Right lobe of liver (tissue), 4 donors: ENCODE results near the gene FBP1.

Source experiments
- POLR2A ChIP-seq: fragments of 450-650 bp; IDR thresholded peaks from one replicate; pipeline ENCODE4 v1.6.1; 2017; ENCODE audit warnings: antibody characterized with exemption, mild to moderate bottlenecking
- TF ChIP-seq, protein P1 (sequence below), 4 donors: fragments of 200-600 bp in 3 of 4; fragments of 450-650 bp in 1 of 4; IDR thresholded peaks; one replicate each; pipeline versions ENCODE4 v1.5.1 to v1.8.0; 2016 to 2022; ENCODE audit warnings: antibody characterized with exemption in 4 of 4, mild to moderate bottlenecking in 2 of 4
- donor health status: DM: no; HTN: no; CAD: no.
- donor health status: DM: no; HTN: no; CAD: no.
- donor health status: DM: no; HTN: yes; CAD: no.

DNA sequence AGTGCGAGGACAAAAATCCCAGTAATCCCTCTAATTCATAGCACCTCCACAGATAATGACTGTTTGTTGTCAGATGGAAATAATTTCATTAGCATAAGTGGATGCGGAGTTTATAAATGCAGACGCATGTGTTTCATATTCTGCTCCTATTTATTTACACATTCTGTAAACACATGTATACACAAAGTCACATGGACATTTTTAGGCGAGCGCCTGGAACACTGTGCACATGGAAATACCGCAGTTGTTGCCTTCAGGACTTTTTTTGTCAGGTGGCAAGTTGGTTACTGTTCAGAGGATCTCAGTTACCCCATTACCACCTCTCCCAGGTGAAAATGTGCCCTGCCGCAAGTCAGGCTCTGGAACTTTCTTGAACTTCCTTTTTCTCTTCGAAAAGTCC, 40.3 kb upstream of the FBP1 start:
- no peak for TF ChIP-seq POLR2A
- TF ChIP-seq, protein P1, sequence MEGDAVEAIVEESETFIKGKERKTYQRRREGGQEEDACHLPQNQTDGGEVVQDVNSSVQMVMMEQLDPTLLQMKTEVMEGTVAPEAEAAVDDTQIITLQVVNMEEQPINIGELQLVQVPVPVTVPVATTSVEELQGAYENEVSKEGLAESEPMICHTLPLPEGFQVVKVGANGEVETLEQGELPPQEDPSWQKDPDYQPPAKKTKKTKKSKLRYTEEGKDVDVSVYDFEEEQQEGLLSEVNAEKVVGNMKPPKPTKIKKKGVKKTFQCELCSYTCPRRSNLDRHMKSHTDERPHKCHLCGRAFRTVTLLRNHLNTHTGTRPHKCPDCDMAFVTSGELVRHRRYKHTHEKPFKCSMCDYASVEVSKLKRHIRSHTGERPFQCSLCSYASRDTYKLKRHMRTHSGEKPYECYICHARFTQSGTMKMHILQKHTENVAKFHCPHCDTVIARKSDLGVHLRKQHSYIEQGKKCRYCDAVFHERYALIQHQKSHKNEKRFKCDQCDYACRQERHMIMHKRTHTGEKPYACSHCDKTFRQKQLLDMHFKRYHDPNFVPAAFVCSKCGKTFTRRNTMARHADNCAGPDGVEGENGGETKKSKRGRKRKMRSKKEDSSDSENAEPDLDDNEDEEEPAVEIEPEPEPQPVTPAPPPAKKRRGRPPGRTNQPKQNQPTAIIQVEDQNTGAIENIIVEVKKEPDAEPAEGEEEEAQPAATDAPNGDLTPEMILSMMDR (IDR thresholded peaks at IDR 0.05): no peak
